Type B pancreatic cell (in vitro differentiated cells): Measurements from ENCODE around the gene PTGIS. TPM values are rescaled to one million over a fixed set of nuclear protein-coding genes. Genes with fewer than 3 reads are reported as not detected.

Source experiments
- DNase-seq: peaks from one replicate; pipeline ENCODE4 v3.0.0; 2021; ENCODE audit warnings: mixed read lengths; ENCODE audit not compliant: unreplicated experiment; ENCODE audit errors: extremely low spot score
- H3K27ac Mint-ChIP-seq: 2 replicates; pipeline ENCODE4 v1.8.0; 2021; ENCODE audit warnings: mild to moderate bottlenecking, mixed read lengths
- H3K27me3 Mint-ChIP-seq: 2 replicates; pipeline ENCODE4 v1.8.0; 2021; ENCODE audit warnings: mixed read lengths
- H3K36me3 Mint-ChIP-seq: 2 replicates; pipeline ENCODE4 v1.8.0; 2021; ENCODE audit warnings: mixed read lengths
- H3K4me1 Mint-ChIP-seq: one replicate; pipeline ENCODE4 v1.8.0; 2021; ENCODE audit warnings: mixed read lengths; ENCODE audit not compliant: unreplicated experiment
- H3K4me3 Mint-ChIP-seq: 2 replicates; pipeline ENCODE4 v1.8.0; 2021; ENCODE audit warnings: mild to moderate bottlenecking, mixed read lengths
- H3K9me3 Mint-ChIP-seq: 2 replicates; pipeline ENCODE4 v1.8.0; 2021; ENCODE audit warnings: mixed read lengths
- CTCF ChIP-seq: fragments of 200-600 bp; sonication (generic); conservative IDR thresholded peaks from 2 replicates; pipeline ENCODE4 v1.5.0; 2021; ENCODE audit warnings: antibody characterized with exemption, mild to moderate bottlenecking
- total RNA-seq: library from RNA; stranded (reverse); gene quantifications from 2 replicates; pipeline ENCODE4 v1.2.1, GENCODE V29; 2021; ENCODE audit warnings: low replicate concordance

The PTGIS gene
- total RNA-seq, 1 donor from 2014 or later = 33.3 TPM

GRCh38 chr20:49595811-49596561 lies 28.0 kb upstream of the PTGIS start:
- no peak for TF ChIP-seq CTCF
- H3K9me3 Mint-ChIP-seq = no peaks in the 10 kb centered on the region
- peaks cover 38% of the 10 kb centered on the region for H3K4me1 Mint-ChIP-seq
- no peaks in the 10 kb centered on the region for H3K36me3 Mint-ChIP-seq
- no peaks in the 10 kb centered on the region for H3K27me3 Mint-ChIP-seq
- no peak for DNase-seq
- H3K4me3 Mint-ChIP-seq = no peak overlapping the region
- H3K27ac Mint-ChIP-seq = peak overlapping the region; percentile 56

- H3K4me3 Mint-ChIP-seq = no peak overlapping the region
- no peaks in the 10 kb centered on the region for H3K27me3 Mint-ChIP-seq
- no peak for DNase-seq
- TF ChIP-seq CTCF = no peak
- H3K36me3 Mint-ChIP-seq = no peaks in the 10 kb centered on the region
- H3K4me1 Mint-ChIP-seq = peaks cover 41% of the 10 kb centered on the region
- no peaks in the 10 kb centered on the region for H3K9me3 Mint-ChIP-seq
- H3K27ac Mint-ChIP-seq = peak overlapping the region; percentile 56
Measured at GRCh38 chr20:49595346-49595745, 27.4 kb upstream of the PTGIS start.

- no peaks in the 10 kb centered on the region for H3K27me3 Mint-ChIP-seq
- no peak for TF ChIP-seq CTCF
- H3K36me3 Mint-ChIP-seq = no peaks in the 10 kb centered on the region
- peaks cover 46% of the 10 kb centered on the region for H3K4me1 Mint-ChIP-seq
- H3K4me3 Mint-ChIP-seq = no peak overlapping the region
- H3K27ac Mint-ChIP-seq = peak overlapping the region; percentile 56
- no peaks in the 10 kb centered on the region for H3K9me3 Mint-ChIP-seq
- DNase-seq = no peak
Measured at GRCh38 chr20:49594931-49595315, 27.0 kb upstream of the PTGIS start.

- Mint-ChIP-seq H3K9me3 (no peaks in the 10 kb centered on the region), H3K27me3 (no peaks in the 10 kb centered on the region), H3K27ac (peak overlapping the region; percentile 95), H3K36me3 (no peaks in the 10 kb centered on the region), H3K4me1 (peaks cover 48% of the 10 kb centered on the region), H3K4me3 (peak overlapping the region; percentile 73)
- TF ChIP-seq CTCF = no peak
- no peak for DNase-seq
Measured at GRCh38 chr20:49594143-49594930, 26.4 kb upstream of the PTGIS start.

GRCh38 chr20:49593466-49594142 lies 25.7 kb upstream of the PTGIS start:
- Mint-ChIP-seq H3K9me3 (no peaks in the 10 kb centered on the region), H3K27ac (peak overlapping the region; percentile 95), H3K4me1 (peaks cover 51% of the 10 kb centered on the region), H3K36me3 (no peaks in the 10 kb centered on the region), H3K27me3 (no peaks in the 10 kb centered on the region), H3K4me3 (peak overlapping the region; percentile 73)
- no peak for TF ChIP-seq CTCF
- no peak for DNase-seq
